Breast epithelium (tissue), 3 donors: ENCODE data around the gene ELOVL5.

Experiments
- POLR2A ChIP-seq: fragments of 450-650 bp; IDR thresholded peaks from one replicate; pipeline ENCODE4 v1.6.1; 2016; ENCODE audit warnings: antibody characterized with exemption, mild to moderate bottlenecking, moderate library complexity
- POLR2AphosphoS5 ChIP-seq, 3 donors: sonication (generic); formaldehyde crosslinking; IDR thresholded peaks; one replicate each; pipeline ENCODE4 v1.6.1; 2017; ENCODE audit warnings: antibody characterized with exemption in 3 of 3
- TF ChIP-seq, protein P1 (sequence below), 3 donors: fragments of 450-650 bp; IDR thresholded peaks; one replicate each; pipeline ENCODE4 v1.5.1; 2016 to 2017; ENCODE audit warnings: antibody characterized with exemption in 3 of 3, mild to moderate bottlenecking in 3 of 3, moderate library complexity in 3 of 3

DNA sequence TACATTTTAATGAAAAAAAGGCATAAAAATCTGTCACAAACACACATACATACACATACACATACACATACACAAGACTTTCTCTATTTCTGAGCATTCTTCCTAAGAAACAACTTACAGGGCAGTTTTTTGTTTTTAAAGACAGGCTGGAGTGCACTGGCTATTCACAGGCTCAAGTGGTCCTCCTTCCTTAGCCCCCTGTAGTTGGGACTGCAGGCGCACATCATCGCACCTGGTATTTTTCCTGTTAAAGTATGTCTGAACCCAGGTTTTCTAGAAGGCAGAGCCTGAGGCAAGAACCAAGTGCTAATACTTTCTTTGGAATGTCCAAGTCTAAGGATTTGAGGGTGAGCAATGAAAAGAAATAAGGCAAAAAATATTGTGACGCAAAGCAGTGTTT is 41.3 kb upstream of the ELOVL5 start:
- TF ChIP-seq, protein P1, sequence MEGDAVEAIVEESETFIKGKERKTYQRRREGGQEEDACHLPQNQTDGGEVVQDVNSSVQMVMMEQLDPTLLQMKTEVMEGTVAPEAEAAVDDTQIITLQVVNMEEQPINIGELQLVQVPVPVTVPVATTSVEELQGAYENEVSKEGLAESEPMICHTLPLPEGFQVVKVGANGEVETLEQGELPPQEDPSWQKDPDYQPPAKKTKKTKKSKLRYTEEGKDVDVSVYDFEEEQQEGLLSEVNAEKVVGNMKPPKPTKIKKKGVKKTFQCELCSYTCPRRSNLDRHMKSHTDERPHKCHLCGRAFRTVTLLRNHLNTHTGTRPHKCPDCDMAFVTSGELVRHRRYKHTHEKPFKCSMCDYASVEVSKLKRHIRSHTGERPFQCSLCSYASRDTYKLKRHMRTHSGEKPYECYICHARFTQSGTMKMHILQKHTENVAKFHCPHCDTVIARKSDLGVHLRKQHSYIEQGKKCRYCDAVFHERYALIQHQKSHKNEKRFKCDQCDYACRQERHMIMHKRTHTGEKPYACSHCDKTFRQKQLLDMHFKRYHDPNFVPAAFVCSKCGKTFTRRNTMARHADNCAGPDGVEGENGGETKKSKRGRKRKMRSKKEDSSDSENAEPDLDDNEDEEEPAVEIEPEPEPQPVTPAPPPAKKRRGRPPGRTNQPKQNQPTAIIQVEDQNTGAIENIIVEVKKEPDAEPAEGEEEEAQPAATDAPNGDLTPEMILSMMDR (IDR thresholded peaks at IDR 0.05): no peak
- no peak for TF ChIP-seq POLR2A
- no peak for TF ChIP-seq POLR2AphosphoS5 (IDR thresholded peaks at IDR 0.05)
